Kidney glomerular epithelial cell (primary cell): ENCODE results near the gene KIF3B.
"Not testable (repeated sequence)": the region's sequence is repeated elsewhere in the genome, so short reads cannot be mapped to it uniquely, and the experiment has no call there.

ENCODE experiments used
- DNase-seq: peaks from one replicate; lab custom pipeline; 2025; lab: John Stamatoyannopoulos, UW

KIF3B gene

GRCh38 chr20:32277361-32278198 is at the start of gene KIF3B:
KIF3B (plus strand) TSS chr20:32277651; CDS start chr20:32309778, 32,127 bp downstream.
- DNase-seq = peak; percentile 80

DNA sequence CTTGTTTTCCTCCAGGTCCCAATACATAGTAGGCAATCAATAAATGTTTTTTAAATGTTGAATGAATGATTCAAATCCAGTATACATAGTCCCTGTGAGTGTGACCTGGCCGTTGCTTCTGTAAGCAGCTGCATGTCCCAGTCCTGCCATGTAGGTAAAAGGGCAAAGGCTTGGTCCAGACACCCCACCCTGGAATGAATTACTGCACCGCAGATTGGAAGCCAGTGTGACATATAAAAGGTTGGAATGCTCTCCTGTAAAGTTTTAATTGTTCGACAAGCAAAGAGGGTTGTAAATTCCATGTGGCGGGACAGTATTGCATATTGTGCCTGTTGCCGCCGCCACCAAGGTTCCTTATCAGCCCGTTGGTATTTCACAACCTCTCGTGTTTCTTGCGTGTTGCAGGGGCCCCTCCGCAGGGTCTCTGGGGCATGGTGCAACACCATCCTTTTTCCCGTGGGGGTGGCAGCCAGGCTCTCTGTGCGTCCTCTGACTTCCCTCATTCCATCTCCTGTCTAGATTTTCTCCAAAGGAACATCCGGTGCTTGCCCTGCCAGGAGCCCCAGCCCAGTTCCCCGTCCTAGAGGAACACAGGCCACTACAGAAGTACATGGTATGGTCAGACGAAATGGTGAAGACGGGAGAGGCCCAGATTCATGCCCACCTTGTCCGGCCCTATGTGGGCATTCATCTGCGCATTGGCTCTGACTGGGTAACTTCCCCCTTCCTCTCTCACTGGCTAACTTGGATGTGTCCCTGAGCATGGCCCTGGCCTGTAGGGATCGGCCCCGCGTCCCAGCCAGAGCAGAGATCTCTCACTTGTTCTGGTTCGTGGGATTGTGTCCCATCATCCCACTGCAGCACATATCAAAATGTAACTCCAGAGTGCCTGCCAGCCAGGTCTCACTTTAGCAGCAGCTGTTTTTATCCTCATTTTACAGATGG is 49.4 kb upstream of the KIF3B start:
- no peak for DNase-seq

GRCh38 chr20:32229251-32229747 is 48.2 kb upstream of the KIF3B start:
- no peak for DNase-seq

- no peak for DNase-seq
Observed at GRCh38 chr20:32230707-32231106, 46.7 kb upstream of the KIF3B start.

DNA sequence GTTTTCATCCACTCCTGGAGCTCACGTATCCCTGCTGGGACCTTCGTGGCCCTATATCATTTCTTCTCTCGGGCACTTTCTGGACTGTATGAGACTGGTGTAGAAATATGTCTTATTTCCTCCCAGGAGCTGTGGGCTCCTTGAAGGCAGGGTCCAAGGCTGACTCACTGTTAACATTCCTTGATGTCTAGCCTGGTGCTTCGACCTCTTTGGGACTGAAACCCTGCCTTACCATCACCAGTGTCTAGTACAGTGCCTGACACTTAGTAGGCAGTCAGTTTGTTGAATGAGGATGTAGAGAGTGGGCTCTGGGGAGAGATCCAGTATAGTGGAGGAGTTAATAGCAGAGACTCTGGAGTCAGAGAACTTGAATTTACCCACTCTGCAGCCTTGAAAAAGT is 46.2 kb upstream of the KIF3B start:
- DNase-seq = no peak

- DNase-seq = no peak
Observed at GRCh38 chr20:32231847-32232246, 45.6 kb upstream of the KIF3B start.

GRCh38 chr20:32232326-32232886 is 45.0 kb upstream of the KIF3B start:
- no peak for DNase-seq

- DNase-seq = no peak
Observed at GRCh38 chr20:32233286-32233685, 44.2 kb upstream of the KIF3B start.

DNA sequence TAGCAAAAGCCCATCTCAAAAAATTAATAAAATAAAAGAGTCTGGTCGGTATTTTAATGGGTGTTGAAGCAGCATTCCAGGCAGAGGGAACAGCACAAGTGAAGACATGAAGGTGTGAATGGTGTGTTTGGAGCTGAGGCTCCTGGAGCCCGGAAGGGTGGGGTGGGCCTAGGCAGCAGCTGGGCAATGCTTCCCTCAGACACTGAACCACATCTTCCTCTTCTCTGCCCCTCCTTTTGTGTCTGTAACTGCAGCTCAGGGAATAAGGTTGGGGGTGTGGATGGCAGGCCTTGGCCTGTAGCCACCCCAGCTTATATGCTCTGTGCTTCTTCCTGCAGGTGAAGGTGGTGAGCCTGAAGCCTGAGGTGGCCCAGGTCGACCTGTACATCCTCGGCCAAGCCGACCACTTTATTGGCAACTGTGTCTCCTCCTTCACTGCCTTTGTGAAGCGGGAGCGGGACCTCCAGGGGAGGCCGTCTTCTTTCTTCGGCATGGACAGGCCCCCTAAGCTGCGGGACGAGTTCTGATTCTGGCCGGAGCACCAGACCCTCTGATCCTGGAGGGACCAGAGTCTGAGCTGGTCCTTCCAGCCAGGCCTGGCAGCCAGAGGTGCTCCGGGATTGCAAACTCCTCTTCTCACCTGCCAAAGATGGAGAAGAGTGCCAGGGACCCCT is 43.2 kb upstream of the KIF3B start:
- DNase-seq = no peak

GRCh38 chr20:32235331-32236047 is 42.0 kb upstream of the KIF3B start:
- no peak for DNase-seq

DNA sequence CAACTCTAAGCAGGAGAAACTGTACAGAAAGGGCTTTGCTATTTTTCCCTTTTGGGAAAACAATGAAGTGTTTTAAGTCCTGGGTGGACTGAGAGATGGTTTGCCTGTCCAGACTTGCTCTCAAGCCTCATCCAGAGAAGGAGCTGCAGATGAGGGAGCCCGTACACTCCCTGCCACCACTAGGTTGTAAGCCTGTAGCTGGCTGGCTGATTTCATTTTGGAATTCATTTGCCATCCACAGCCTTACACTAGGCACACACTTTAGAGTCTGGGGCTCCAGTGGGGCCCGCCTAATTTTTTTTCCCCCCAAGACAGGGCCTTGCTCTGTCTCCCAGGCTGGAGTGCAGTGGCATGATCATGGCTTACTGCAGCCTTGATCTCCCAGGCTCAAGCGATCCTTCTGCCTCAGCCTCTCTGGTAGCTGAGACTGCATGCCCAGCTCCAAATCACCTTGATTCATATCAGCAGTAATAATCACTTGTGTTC is 41.4 kb upstream of the KIF3B start:
- DNase-seq = no peak

- DNase-seq = no peak
Observed at GRCh38 chr20:32236819-32237218, 40.6 kb upstream of the KIF3B start.

DNA sequence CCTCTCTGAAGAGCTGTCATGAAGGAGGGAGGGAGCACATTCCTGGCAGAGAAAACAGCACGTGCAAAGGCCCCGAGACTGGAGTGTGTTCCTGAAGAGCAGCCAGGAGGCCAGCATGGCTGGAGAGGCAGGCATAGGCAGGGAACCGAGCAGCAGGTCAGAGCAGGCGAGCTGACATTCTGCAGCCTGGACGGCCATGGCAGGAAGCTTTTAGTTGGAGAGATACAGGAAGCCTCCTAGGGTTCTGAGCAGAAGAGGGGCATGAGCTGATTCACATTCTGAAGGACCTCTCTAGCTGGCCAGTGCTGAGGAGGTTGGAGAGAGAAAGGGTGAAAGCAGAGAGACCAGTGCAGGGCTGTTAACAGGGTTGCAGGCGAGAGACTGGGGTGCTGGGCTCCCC is 40.0 kb upstream of the KIF3B start:
- no peak for DNase-seq

GRCh38 chr20:32238483-32239425 is 38.7 kb upstream of the KIF3B start:
- no peak for DNase-seq

DNA sequence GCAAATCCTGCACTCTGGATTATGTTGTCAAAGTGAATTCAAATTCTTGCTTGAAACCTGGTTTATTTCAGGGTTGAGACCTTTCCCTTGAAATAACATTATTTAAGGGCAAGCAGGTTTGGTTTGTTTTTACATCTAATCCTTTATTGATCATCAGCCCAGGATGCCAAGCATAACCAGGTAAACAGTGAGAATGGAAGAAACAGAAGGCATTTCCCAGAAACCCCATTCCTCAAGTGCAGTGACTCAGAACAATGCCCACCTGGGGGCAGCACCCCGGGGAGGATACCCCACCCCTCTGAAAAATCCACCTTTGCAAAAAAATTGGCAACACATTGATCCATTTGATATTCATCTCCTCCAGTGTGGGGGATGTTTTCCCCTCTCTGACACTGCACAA is 37.2 kb upstream of the KIF3B start:
- DNase-seq = no peak

DNA sequence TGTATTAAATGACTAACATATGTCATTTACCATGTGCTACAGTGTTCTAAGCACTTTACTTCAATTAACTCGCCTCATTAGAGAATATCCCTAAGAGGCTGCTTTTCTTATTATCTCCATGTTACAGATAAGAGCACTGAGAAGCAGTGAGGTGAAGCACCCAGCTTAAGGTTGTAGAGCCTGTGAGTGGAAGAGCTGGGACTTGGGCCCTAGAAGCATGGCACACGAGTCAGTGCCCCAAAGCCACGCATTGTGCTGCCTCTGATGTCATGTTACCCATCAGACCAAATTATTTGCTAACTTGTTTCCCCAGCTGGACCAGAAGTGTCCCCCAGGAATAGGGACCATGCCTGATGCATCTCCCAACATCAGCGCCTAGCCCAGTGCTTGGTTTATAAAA is 35.6 kb upstream of the KIF3B start:
- no peak for DNase-seq

DNA sequence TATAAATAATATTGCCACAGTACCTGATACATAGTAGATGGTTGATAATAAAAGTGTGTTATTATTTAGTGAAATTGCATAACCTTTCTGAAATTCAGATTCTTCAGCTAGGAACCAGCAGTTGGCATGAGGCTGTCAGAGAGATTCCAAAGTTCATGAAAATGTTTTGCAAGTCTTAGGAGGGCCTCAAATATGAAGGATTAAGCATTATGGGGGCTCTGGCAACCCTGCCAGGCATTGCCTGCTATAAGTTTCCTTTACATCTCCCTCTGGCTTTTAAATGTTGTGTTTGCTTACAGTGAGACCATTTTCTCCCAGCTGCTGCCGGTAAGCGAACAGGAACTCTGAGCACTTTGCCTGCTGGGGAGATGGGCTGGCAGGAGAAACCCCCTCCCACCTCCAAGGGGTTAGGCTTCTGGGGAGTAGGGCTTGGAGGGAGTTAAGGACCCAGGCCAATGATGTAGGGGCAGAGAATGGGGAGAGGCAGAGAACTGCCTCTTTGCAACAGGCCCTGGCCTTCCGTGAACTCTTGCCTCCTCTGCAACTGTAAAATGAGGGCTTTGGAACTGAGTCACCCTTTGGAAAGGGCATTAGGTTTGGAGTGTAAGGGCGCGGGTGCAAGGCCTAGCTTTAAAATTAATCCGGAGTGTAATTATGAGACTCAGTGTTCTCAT is 33.2 kb upstream of the KIF3B start:
- DNase-seq = no peak

GRCh38 chr20:32244959-32245358 is 32.5 kb upstream of the KIF3B start:
- DNase-seq = no peak

- not testable (repeated sequence) for DNase-seq
Observed at GRCh38 chr20:32246208-32246607, 31.2 kb upstream of the KIF3B start.
